Left colon (tissue), 2 donors: Measurements from ENCODE around the gene ATXN10. TPM values are rescaled to one million over a fixed set of nuclear protein-coding genes. Genes with fewer than 3 reads are reported as not detected.
"Not testable (repeated sequence)": the region's sequence is repeated elsewhere in the genome, so short reads cannot be mapped to it uniquely, and the experiment has no call there.

Source experiments
- ATAC-seq: fragments of 200-7000 bp; cut with Tn5 transposase; one replicate; pipeline ENCODE4 v1.9.1; 2020; ENCODE audit warnings: mild to moderate bottlenecking, moderate library complexity
- DNase-seq, 2 donors: peaks; one replicate each; pipeline ENCODE4 v3.0.0-alpha.2; 2020
- intact Hi-C, 2 donors: fragments of 100-400 bp; cut with DNase I in 1 of 2; cut with micrococcal nuclease in 1 of 2; formaldehyde crosslinking; loops; one replicate each; pipeline versions ENCODE4 v1.11.2 to v1.14.0; 2022; cut with DNase I, micrococcal nuclease
- total RNA-seq, 2 donors: library from RNA; stranded (reverse); fragmentation: NEBNext Ultra II Directional; extraction: Animal tissue kit (Norgen Biotek cat#: 25700); gene quantifications; one replicate each; pipeline ENCODE4 v1.2.1, GENCODE V29; 2021
- donor health status: DM: no; HTN: no; CAD: no.
- donor health status: DM: yes; HTN: yes; CAD: no.

Gene ATXN10
- total RNA-seq, 2 donors from 2014 or later, result 65.6 to 69.9 TPM

- no peak for ATAC-seq
- no peak for DNase-seq
- intact Hi-C loops, result no loop called here
Measured at GRCh38 chr22:45690008-45690407, 18.4 kb downstream of the ATXN10 start.

- intact Hi-C loops, result no loop called here
- no peak for ATAC-seq
- no peak for DNase-seq
Measured at GRCh38 chr22:45692549-45692948, 20.9 kb downstream of the ATXN10 start.

- no peak for DNase-seq
- no peak for ATAC-seq
- intact Hi-C loops, result no loop called here
Measured at GRCh38 chr22:45693835-45694234, 22.2 kb downstream of the ATXN10 start.

GRCh38 chr22:45696227-45696626 is 24.6 kb downstream of the ATXN10 start:
- no peak for DNase-seq
- ATAC-seq, result no peak
- intact Hi-C loops, result no loop called here

- ATAC-seq (no peak), DNase-seq (no peak)
- intact Hi-C loops, result no loop called here
Measured at GRCh38 chr22:45698094-45698493, 26.5 kb downstream of the ATXN10 start.

- intact Hi-C loops, result no loop called here
- DNase-seq (no peak), ATAC-seq (no peak)
Measured at GRCh38 chr22:45702981-45703380, 31.3 kb downstream of the ATXN10 start.

GRCh38 chr22:45703758-45704157 is 32.1 kb downstream of the ATXN10 start:
- ATAC-seq (no peak), DNase-seq (no peak)
- intact Hi-C loops, result no loop called here

GRCh38 chr22:45704648-45705047 is 33.0 kb downstream of the ATXN10 start:
- DNase-seq, result no peak
- intact Hi-C loops, result no loop called here
- no peak for ATAC-seq

GRCh38 chr22:45707605-45708004 is 36.0 kb downstream of the ATXN10 start:
- DNase-seq, result no peak
- no peak for ATAC-seq
- intact Hi-C loops, result no loop called here

GRCh38 chr22:45708145-45708544 is 36.5 kb downstream of the ATXN10 start:
- DNase-seq (no peak), ATAC-seq (no peak)
- intact Hi-C loops, result no loop called here

GRCh38 chr22:45709060-45709739 is 37.6 kb downstream of the ATXN10 start:
- DNase-seq, result no peak
- intact Hi-C loops, result no loop called here
- no peak for ATAC-seq

- ATAC-seq, result no peak
Measured at GRCh38 chr22:45709866-45710265, 38.2 kb downstream of the ATXN10 start.

GRCh38 chr22:45710469-45710868 is 38.8 kb downstream of the ATXN10 start:
- intact Hi-C loops, result no loop called here
- DNase-seq, result no peak
- ATAC-seq, result no peak

More at GRCh38 chr22:45709866-45710265, 38.2 kb downstream of the ATXN10 start:
- DNase-seq, result no peak
- intact Hi-C loops, result no loop called here

GRCh38 chr22:45714390-45714789 is 42.8 kb downstream of the ATXN10 start:
- not testable (repeated sequence) for ATAC-seq

GRCh38 chr22:45717789-45718188 is 46.2 kb downstream of the ATXN10 start:
- no peak for ATAC-seq
- intact Hi-C loops, result no loop called here

More at GRCh38 chr22:45714390-45714789, 42.8 kb downstream of the ATXN10 start:
- DNase-seq, intact Hi-C loops: not testable (repeated sequence)

GRCh38 chr22:45718391-45718790 is 46.8 kb downstream of the ATXN10 start:
- ATAC-seq, result no peak
- intact Hi-C loops, result no loop called here

More at GRCh38 chr22:45717789-45718188, 46.2 kb downstream of the ATXN10 start:
- no peak for DNase-seq

GRCh38 chr22:45720839-45721378 is 49.3 kb downstream of the ATXN10 start:
- intact Hi-C loops, result no loop called here
- no peak for DNase-seq
- ATAC-seq, result no peak

More at GRCh38 chr22:45718391-45718790, 46.8 kb downstream of the ATXN10 start:
- DNase-seq, result no peak

- no peak for ATAC-seq
- intact Hi-C loops, result no loop called here
- DNase-seq, result no peak
Measured at GRCh38 chr22:45722006-45722405, 50.4 kb downstream of the ATXN10 start.

- intact Hi-C loops, result no loop called here
- ATAC-seq, result no peak
- DNase-seq, result no peak
Measured at GRCh38 chr22:45726081-45726480, 54.4 kb downstream of the ATXN10 start.

- peak; percentile 99 for ATAC-seq
- no peak for DNase-seq
- intact Hi-C loops, result no loop called here
Measured at GRCh38 chr22:45731041-45731797, 59.6 kb downstream of the ATXN10 start.
